GM23248 (cell line): Measurements from ENCODE around the gene FAM174C.

Experiments used
- EZH2 ChIP-seq: fragments of 200-600 bp; sonication (generic); IDR thresholded peaks from 2 replicates; pipeline ENCODE4 v1.6.1; 2018; ENCODE audit warnings: antibody characterized with exemption, mild to moderate bottlenecking; ENCODE audit not compliant: insufficient read depth, poor library complexity, severe bottlenecking
- EZH2phosphoT487 ChIP-seq: fragments of 200-600 bp; sonication (generic); IDR thresholded peaks from 2 replicates; pipeline ENCODE4 v1.6.1; 2018; ENCODE audit warnings: antibody characterized with exemption, moderate library complexity, mild to moderate bottlenecking, low read depth; ENCODE audit not compliant: insufficient read depth

DNA sequence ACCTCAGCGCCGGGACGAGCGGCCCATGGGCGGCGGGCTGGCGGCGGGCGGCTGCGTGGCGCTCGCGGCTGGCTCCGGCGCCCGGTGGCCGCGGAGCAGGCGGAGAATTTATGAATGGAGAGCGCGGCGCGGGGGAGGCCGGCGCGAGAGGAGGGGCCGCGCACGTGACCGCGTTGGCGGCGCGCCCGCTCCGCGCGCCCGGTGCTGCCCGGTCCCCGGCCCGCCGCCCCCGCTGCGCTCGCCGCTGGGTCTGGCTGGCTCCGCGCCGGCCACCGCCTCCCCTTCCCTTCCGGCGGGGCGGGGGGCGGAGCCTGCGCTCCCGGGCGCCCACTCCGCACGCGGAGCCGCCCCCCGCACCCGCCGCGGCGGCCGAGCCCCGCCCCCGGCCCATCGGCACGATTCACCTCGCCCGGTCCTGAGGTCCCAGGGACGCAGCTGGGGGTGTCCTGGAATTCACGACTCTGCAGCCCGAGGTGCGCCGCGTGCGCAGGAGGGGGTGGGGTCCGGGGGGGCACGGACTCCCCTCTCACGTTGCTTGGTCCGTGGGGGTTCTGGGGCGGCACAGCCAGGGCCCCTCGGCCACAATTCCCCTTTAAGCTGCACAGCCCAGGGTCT is 37.5 kb upstream of the FAM174C start, which contains the start of gene CBARP:
- TF ChIP-seq EZH2phosphoT487, result no peak
- TF ChIP-seq EZH2, result no peak
